COR-L47 (cell line): Measurements from ENCODE around the gene ERCC6L.

Source experiments
- DNase-seq: peaks from one replicate; lab custom pipeline; 2025; lab: John Stamatoyannopoulos, UW

Gene ERCC6L

DNA sequence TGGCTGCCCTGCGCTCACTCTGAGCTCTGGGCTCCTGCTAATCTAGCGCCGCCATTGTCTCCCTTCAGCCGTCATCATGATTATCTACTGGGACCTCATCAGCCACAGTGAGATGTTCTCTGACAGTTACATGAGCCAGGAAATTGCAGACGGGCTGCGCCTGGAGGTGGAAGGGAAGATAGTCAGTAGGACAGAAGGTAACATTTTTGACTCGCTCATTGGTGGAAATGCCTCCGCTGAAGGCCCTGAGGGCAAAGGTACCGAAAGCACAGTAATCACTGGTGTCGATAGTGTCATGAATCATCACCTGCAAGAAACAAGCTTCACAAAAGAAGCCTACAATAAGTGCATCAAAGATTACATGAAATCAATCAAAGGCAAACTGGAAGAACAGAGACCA, 79.1 kb downstream of the ERCC6L start:
- DNase-seq = no peak

DNA sequence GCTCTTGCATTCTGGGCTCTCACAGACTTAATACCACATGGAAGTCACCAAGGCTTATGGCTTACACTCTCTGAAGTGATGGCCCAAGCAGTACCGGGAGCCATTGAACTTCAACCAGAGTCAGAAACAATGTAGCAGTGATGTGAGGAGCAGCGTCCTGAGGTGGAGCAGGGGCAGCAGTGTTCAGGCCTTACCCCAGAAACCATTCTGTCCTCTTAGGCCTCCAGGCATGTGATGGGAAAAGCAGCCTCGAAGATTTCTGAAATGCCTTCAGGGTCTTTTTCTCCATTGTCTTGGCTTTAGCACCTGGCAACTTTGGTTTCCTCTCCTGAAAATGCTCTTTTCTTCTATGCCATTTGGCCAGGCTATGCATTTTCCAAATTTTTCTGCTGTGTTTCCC, 80.1 kb downstream of the ERCC6L start:
- DNase-seq = no peak
